Activated CD4-positive, alpha-beta T cell treated with anti-CD3 and anti-CD28 coated beads, Interleukin-2, amount 50 U/mL, for 24 hours (primary cell): ENCODE data around the gene COG7.
"Not testable (repeated sequence)": the region's sequence is repeated elsewhere in the genome, so short reads cannot be mapped to it uniquely, and the experiment has no call there.

ENCODE experiments used
- DNase-seq, 2 donors: peaks; one replicate each; pipeline ENCODE4 v3.0.0-alpha.2; 2020; ENCODE audit warnings: low read depth in 1 of 2, low spot score in 1 of 2

Gene COG7

DNA sequence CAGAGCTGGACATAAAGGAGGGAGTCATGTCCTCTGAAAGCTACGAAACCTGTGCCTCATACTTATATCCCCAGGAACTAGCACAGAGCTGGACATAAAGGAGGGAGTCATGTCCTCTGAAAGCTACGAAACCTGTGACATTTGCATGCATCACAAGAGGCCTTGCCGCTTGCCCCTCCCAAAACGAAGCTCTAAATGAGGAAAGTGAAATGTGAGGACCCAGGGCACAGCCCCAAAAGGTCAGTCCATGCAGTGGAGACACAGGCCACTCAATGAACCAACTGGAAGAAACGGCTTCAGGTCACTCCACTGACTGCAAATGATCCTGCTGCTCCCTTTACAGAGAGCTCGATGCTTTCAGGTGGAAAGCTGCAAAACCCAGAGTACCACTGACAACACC is 38.3 kb downstream of the COG7 start:
- no peak for DNase-seq

DNA sequence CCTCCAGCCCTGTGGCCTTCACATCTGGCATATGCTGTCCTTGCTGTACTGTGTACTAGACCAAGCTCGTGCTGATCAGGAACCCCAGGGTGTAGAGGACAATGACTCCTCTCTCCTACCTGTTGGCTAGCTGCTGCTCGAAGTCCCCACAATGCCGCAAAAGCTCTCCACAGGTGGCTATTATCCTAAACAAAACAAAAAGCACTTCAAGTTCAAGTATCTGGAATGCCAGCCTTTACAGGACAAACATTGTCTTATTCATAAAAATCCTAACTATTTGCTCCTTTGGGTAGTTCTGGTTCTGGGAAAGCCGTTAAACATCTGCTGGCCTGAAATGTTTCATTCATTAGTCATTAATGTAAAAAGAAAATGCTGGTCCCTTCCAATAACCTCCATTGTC is 42.8 kb downstream of the COG7 start:
- DNase-seq = no peak

DNA sequence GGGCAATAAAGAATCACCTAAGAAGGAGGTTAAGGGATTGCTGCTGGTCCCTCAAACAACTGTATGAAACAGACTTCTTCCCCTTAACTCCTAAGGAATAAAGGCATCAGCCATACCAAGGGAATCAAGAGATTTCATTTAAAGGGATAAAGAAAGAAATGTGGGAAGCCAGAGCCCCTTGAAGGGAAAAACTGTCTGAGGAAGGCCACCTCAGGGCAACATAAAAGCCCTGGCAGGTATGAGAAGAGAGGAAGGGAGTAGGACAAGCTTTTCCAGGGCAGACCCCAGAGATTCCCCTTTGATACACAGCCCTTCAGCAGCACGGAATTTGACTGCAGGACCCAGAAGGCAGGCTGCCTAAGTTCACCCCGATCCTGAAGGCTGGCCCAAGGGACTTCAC is 43.5 kb downstream of the COG7 start:
- no peak for DNase-seq

DNA sequence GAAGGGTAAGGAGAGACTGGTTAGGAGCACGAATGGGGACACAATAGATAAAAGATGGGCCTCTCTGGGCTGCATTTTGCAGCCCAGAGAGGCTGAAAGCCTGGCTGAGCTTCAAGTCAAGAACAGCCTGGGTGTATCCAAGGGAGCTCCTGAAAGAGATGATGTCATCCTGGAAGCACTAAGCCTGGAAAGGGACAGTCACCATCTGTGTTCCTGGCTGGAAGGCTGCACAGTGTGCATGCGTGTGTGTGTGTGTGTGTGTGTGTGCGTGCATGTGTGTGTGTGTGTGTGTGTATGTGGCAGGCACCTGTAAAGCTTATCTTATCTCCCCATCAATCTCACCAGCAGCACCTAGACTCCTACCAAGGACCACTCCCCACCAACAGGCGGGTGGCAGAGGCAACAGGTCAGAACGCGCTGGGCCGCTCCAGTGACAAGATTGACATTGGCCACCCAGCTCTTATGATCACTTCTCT is 44.1 kb downstream of the COG7 start:
- no peak for DNase-seq

DNA sequence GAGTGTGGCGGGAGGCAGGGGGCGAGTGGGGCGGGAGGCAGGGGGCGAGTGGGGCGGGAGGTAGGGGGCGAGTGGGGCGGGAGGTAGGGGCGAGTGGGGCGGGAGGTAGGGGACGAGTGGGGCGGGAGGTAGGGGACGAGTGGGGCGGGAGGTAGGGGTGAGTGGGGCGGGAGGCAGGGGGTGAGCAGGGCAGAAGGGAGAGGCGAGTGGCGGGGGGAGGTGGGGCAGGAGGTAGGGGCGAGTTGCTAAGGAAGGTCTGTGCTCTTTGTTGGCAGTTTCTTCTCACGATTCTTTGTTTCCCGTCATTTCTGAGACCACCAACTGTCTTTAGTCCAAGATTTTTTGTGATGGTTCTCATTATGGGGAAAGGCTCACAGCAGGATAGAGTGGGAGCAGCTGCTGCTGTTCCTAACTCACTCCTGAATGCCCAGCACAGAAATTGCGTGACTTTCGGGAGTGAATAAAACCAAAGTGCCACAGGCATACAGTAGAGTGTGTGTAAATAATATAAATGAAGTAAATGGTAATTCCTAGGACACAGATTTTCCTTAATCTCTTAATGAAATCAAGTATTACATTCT is 44.7 kb downstream of the COG7 start:
- no peak for DNase-seq

DNA sequence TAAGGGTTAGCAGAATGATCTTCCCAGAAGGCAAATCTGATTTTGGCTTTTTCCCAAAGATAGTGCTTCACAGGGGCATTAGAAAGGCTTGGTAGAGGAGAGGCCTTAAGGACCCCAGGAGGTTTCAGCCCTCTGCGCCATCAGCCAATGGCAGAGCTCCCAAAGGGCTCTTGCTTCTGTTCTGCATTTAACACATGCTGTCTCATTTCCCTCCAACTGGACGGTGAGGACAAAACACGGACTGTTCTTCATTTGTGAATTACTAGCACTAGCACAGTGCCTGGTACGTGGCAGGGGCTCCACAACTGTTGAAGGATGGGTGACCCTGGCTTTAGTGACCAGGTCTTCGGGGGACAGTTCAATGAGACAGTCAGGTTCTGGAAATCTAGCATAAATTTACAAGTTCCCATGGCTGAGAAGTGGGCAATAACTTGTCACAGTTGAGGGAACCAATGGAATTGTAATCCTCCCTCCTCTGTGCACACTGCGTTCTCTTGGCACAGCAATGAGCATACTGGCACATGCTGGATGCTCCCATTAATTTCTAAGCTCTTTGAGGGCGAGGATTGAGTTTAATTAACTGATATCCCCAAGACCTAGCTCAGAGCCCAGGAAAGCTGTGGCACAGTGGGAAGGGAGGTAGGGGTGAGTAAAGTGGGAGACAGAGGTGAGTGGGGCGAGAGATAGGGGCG is 45.4 kb downstream of the COG7 start:
- DNase-seq = no peak

DNA sequence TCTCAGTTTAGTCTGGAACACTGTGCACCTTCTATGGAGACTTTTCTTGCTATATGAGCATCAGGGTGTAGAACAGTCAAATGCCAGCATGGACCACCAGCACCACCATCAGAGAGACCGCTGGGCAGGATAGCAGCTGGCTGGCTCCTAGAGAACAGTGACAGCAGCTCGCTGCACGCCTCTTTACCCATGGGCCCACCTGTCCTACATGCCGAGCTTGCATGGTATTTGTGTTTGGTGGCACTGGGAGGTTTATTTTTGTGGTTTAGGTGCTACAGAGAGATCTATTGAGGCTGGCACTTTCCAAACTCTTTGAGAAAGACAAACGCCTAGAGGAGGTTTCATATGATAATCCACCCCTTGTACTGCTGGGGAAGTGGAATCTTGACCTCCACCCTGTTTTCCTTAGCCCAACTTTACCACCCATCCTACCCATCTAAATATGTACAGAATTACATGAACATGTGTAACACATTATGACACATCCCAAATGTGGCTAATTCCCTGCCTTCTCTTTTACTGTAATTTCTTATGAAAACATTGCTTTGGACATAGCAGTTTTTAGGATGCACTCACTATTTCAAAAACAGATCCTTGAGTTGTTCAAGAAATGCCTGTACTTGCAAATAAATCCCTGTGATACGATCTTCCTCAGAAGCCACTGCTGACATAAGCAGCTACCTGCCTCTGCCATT is 46.3 kb downstream of the COG7 start:
- no peak for DNase-seq

DNA sequence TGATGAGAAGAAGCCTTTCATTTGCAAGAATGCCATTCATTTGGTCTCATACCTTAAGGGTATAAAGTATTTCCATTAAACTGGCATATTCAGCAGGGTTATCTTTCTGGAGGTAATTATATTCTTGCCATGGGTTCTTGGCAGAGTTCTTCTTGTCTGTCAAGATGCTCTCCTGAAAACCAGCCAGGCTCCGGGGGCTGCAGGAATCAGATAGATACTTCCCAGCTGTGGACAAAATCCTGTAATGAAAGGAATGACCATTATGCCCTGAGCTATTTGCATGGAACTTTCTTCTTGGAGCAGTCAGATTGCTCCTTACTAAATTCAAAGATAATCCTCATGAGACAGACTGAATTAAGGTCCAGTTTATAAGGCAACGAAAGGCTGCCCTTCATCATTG is 47.0 kb downstream of the COG7 start:
- DNase-seq = no peak

DNA sequence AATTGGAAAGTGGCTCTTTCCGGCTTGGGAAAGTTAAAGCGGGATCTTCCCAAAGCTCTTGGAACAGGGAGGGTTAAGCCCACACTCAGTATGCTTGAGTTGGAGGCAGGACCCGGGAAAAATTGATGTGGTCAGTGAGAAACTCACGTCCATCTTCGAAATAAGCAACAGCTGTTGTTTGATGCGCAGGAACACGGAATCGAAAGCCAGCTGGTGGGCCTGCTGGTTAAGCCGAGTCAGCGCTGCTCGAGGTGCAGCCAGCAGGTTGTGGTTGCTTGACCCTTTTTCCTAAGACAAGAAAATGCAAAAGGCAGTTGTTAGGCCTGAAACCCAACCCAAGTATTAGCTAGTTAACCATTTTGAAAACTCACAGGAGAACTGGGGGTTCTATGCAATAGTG is 49.4 kb downstream of the COG7 start:
- no peak for DNase-seq

DNA sequence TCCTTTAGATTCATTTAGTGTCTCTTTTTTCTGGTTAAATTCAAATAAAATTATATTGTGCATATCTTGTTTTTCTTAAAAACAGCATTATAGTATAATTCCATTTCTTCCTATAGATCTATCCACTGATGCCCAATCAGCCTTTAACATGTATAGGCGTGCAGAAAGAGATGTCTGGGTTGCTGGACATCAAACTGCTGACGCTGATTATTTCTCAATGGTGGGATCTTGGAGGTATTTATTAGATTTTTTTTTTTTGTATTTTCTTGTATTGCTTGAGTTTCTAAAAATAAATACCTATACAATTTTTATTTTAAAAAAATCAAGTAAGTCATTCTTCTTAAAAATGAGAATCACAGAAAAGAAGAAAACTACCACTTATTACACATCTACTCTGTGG is 50.9 kb downstream of the COG7 start:
- no peak for DNase-seq

DNA sequence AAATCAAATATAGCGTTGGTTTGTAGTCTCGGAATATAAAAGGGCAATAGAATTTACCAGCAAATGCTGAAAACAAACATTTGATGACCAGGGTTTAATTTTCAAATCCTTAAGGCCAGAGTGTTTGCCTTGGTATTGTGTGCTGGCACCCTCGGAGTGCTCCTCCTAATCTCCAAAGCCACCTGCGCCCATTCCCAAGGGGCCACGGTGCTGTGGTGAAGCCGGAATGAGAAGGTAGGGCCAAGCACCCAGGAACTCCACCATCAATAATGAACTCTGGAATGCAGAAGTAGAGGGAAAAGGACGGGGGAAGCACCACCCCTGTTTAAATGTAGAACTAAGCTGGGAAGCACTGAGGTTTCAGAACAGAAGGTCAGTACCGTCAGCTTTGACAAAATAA is 51.9 kb downstream of the COG7 start:
- no peak for DNase-seq

DNA sequence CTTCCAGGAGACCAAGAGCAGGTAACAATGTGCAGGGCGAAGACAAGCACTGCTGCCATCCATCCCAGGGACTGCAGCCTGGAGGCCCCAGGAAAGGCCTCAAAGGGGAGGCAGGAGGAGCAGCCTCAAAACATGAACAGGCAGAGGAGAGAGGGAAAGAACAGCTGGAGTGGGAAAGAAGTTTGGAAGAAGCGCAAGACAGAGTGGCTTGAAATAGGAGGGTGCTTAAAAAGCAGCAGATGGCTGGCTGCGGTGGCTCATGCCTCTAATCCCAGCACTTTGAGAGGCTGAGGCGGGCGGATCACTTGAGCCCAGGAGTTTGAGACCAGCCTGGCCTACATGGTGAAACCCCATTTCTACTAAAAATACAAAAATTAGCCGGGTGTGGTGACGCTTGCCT is 52.5 kb downstream of the COG7 start:
- DNase-seq = not testable (repeated sequence)

DNA sequence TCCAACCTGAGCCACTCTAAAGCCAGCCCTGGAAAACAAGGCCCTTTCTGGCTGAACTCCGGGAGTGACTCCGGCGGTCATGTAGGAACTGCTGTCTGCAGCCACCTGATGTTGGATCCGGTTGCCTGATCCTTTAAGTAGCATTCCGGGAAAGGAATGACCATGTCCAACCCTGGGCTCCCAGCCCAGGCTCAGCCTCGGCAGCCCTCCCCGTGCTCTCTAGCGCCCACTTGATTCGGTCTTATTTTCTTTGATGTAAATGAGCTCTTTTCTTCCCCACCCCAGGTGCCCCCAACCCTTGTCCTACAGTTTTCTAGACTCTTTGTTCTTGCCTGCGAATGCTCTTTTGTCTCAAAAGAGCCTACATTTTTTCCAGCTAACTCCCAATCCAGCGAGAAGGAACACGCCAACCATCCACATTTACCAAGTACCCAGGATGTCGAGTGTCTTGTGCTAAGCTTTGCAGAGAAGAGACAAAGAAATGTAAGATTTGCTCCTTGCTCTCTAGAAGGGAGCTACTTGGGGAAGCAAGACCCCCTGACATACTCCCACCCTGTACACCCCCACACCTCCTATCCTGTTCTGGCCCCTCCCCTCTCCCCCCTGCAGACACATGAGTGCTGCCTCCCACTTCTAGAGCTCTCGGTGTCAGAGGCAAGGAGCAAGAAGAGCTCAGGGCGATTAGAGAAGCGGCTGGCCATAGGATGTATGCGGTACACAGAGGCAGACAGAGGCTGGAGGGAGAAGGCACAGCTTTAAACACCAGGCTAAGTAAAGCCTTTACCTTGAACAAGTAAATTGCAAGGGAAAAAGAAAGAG is 53.8 kb downstream of the COG7 start:
- DNase-seq = no peak

DNA sequence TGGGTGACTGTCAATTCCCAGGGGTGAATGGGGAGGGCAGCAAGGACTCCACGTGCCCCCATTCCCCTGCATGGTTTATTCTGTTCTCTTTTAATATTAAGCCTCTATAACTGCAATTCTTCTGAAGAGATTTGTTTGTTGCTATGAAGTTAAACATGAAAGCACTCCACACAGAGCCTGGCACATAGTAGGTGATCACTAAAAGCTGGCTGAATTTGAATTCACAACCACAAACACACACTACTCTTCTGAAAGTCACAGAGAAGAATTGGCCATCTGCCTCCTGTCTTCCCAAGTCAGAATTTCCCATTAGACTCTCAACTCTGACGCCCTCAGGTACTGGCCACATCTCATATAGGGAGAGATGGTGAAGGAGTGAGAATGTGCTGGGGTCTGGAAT is 55.5 kb downstream of the COG7 start:
- DNase-seq = no peak

DNA sequence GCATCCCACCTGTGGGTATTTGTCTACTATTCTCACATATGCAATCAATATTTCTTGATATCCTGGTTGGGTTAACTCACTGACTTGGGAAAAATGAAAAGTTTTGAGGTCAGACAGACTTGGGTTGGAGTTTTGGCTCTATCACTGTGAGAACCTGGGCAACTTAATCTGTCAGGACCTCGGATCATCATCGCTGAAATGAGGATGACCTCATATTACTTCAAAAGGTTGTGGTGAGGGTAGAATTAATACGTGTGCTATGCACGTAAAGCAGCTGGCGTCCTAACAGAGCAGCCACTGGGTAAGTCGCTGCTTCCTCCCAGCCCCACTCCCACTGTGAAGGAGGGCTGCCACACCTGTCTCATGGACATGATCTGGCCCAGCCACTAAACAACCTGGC is 57.3 kb downstream of the COG7 start:
- DNase-seq = no peak

DNA sequence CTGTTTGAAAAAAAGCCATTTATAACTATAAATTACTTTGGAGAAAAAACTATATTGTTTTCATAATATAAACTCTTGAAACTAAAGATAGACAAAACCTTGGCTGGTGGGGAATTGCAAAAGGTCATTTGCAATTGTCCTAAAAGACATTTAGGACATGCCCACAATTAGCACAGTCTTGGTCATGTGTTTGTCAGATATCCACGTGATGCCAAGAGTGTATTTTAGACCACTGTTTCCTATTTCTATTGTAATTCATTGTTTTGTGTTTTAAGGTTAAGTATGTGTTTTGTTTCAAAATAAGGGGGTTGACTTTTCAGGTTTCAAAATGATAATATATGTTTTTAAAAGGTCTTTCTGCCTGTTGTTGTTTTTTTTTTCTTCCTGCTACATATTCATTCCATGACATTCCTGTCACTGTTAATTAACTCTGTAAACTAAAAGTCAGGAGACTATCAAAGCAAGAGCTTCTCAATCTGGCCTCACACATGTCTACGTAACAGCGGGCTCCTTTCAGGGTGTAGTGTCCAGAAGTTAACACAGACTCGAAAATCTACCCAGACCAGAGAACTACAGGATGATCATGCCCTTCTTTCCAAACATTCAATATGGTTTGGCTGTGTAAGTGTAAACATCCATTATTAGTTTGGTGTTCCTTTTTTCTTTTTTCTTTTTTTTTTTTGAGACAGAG is 58.7 kb downstream of the COG7 start:
- no peak for DNase-seq

DNA sequence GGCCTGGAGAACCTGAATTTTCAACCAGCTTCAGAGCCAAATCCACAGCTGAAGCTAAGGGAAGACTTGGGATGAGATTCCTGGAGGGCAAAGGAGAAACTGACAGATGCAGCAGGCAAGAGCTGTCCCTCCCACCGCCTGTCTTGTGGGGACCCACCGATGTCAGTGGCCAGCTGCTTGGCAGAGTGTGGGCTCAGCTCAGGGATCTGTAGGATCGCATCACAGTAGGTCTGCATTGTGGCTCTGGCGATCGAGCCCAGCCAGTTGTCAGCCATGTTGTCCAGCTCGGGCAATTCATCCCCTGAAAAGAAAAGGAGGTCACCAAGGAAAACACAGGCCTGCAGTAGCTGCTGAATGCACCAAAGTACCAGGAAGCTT is 60.8 kb downstream of the COG7 start:
- DNase-seq = no peak

DNA sequence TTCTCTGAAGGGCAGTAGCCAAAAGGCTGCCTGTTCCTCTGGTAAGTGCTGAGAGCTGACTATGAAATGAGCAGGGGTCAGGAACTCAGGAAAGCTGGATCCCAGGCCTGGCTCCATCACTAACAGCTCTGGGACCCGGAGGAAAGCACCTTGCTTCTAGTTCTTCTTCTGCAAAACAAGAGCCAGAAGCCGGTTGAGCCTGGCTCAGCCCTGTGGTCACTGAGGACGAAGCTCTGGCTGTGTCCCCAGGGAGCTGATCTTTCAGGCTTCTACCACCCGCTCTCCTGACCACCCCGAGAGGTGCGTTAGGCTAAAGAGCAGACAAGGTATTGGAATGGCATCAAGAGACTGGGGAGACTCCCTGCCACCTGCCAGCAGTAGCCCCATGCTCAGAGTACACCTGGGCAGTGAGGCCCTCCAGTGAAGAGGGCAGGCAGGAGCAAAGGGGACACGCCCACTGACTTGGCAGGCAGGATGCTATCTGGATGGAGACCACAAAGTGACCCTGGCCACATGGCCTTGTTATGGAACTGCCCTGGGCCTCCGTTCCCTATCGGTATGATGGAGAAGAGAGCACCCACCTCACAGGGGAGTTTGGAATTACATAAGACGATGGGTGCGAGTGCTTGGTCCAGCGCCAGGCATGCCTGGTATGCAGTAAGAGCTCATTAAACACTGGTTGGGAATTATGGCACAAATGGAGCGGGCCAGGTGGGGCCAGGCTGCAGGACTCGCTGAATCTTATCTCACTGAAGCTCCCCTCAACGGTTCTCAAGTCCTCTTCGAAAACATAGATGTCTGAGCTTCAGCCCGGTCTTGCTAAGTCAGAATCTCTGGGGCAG is 61.4 kb downstream of the COG7 start:
- DNase-seq = no peak

DNA sequence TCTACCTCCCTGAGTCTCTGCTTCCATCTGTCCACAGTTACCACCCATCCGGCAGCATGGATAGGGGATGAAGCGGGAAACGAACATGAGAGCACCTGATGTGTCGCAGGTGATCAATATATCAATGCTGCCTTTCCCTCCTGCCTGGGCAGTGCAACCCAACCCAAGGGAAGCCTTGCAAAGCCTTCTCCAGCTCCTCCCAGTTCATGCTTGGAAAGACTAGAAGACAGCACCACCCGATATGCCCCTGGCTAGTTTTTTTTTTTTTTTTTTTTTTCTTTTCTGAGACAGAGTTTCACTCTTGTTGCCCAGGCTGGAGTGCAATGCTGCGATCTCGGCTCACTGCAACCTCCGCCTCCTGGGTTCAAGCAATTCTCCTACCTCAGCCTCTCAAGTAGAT is 63.1 kb downstream of the COG7 start:
- not testable (repeated sequence) for DNase-seq

DNA sequence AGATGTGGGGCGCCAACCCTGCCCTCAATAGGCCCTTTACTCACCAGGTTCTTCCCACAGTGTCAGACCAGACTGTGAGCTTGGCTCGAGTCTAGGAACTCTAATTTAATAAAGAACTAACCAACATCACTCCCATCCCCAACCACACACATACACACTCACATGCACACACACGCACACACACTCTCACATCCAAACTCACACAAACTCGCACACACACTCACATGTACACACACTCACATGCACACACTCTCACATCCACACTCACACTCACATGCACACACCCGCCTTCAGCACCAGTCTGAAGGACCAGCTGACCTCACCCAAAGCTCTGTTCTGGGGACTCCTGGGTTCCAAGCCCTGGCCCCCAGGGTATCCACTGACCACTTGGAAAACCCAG is 63.8 kb downstream of the COG7 start:
- no peak for DNase-seq
